Coronary artery (tissue), 2 donors: ENCODE data around the gene MAPKAPK2.
A peak's percentile ranks its signal among the peaks of the same experiment; 100 is the strongest.

Experiments used
- DNase-seq: peaks from one replicate; pipeline ENCODE4 v3.0.0-alpha.2; 2017; ENCODE audit warnings: low spot score
- H3K27ac ChIP-seq, 2 donors: fragments of 200-600 bp; sonication (generic); one replicate each; pipeline ENCODE4 v1.5.1; 2016 to 2019
- H3K4me3 ChIP-seq: fragments of 200-600 bp; sonication (generic); 2 replicates; pipeline ENCODE4 v1.5.1; 2016; ENCODE audit warnings: mild to moderate bottlenecking, moderate library complexity
- TF ChIP-seq, protein P1 (sequence below): fragments of 200-600 bp; sonication (generic); IDR thresholded peaks from one replicate; pipeline ENCODE4 v1.5.1; 2019; ENCODE audit warnings: antibody characterized with exemption

The MAPKAPK2 gene

DNA sequence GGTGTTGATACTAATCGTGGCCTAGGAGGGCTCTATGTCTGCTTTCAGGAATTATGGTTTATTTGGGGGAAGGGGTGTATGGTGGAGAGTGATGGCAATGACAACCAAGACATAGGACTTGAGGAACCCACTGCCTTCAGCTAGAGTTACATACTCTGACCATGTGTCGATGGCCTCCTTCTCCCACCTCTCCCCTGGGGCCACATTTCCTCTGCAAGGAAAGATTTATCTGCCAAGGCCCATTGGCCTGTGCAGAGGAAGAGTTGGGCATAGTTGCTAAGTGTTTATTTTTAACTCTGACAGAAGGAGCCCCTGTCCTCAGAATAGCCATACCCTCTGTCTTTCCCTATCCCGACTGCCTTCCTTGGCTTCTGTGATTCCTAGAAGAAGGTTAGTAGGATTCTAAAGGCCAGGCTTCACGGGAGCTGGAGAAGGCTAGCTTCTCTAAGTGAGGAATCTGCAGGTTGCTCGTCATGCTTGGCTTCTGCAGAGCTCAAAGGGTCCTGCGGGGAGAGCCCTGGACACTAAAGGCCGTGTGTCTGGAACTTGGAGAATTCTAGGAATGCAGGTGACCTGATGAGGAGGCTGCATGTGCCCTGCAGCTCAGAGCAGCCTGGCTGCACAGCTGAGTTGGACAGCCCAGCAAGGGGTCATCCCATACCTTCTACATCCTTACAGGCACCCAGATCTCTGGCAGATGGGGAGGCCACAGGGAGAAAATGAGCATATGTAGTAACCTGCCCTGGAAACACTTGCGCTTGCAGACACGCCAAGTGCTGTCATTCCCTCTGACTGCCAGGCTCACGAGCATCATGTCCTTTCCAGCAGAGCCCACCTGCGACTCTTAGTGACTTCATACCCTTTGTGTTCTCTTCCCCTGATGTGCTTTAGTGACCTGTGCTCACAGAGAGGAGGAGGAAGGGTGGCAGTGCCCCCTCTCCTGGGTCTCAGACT is 9.7 kb downstream of the MAPKAPK2 start:
- peak overlapping the region; percentile 52 for H3K4me3 ChIP-seq
- TF ChIP-seq, protein P1, sequence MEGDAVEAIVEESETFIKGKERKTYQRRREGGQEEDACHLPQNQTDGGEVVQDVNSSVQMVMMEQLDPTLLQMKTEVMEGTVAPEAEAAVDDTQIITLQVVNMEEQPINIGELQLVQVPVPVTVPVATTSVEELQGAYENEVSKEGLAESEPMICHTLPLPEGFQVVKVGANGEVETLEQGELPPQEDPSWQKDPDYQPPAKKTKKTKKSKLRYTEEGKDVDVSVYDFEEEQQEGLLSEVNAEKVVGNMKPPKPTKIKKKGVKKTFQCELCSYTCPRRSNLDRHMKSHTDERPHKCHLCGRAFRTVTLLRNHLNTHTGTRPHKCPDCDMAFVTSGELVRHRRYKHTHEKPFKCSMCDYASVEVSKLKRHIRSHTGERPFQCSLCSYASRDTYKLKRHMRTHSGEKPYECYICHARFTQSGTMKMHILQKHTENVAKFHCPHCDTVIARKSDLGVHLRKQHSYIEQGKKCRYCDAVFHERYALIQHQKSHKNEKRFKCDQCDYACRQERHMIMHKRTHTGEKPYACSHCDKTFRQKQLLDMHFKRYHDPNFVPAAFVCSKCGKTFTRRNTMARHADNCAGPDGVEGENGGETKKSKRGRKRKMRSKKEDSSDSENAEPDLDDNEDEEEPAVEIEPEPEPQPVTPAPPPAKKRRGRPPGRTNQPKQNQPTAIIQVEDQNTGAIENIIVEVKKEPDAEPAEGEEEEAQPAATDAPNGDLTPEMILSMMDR = no peak
- DNase-seq = no peak
- peak overlapping the region; percentile 87 to 91 for H3K27ac ChIP-seq

DNA sequence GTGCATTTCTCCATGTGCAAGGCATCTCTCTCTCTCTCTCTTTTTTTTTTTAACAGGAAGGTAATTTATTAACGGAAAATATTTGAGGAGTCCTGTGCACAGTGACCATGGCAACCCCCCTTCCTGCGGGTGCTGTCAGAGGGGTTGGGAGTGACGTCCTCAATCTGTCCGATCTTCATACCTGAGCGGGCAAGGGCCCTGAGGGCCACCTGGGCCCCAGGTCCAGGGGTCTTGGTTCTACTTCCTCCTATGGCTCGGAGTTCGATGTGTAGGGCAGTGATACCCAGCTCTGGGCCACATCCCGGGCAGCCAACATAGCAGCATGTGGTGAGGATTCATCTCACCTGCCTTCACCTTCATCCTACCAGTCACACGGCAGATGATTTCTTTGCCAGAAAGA is 11.0 kb downstream of the MAPKAPK2 start:
- H3K27ac ChIP-seq = no peak overlapping the region
- TF ChIP-seq, protein P1 = no peak

GRCh38 chr1:206696812-206697585 is 12.3 kb downstream of the MAPKAPK2 start:
- Histone ChIP-seq H3K27ac (no peak overlapping the region), H3K4me3 (no peak overlapping the region)
- DNase-seq = no peak
- TF ChIP-seq, protein P1 = no peak

More for the DNA sequence above, 11.0 kb downstream of the MAPKAPK2 start:
- no peak overlapping the region for H3K4me3 ChIP-seq
- DNase-seq = no peak

DNA sequence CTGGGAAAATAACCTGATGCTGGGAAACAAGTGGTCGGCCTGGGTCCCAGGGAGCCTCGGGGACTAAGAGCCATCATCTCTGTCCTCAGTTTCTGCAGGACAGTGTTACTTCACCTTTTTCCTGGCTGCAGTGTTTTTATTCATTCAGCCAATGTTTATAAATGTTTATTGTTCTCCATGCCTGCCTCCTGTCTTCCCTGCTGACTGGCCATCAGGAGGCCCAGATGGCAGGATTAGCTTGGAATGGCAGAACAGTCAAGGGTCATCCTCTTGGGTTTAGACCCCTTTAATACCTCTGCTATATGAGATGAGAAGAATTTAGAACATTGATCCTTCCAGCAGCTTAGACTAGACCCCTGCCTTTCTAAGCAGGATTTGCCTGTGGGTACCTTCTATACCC is 13.3 kb downstream of the MAPKAPK2 start:
- no peak for DNase-seq
- no peak overlapping the region for H3K27ac ChIP-seq
- H3K4me3 ChIP-seq = no peak overlapping the region
- TF ChIP-seq, protein P1 = no peak

DNA sequence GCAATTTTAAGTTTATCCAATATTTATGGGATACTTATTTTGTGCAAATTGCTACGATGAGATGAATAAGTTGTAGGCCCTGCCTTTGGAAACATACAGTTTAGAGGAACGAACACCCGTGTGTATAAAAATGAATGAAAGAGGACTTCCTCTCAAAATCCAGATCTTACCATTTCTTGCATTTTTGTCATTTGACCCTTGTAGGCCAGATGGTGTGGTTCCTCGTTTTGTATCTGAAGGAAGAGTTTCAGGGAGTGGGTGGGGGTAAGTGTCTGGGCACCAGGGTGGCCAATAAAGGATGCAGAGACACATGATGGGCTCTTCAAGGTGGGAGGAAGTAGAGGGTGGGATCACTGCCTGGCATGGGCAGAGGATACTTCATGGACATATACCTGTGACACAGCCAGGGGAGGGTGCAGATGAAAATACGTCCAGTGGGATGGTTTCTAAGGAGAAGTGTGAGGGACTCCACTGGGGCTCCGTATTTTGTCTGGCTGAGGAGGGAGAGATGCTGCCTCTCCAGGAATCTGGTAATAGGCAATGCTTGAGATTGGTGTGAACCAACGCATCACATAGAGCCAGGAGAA is 14.4 kb downstream of the MAPKAPK2 start:
- Histone ChIP-seq H3K4me3 (no peak overlapping the region), H3K27ac (peak overlapping the region in 1 of 2 donors; percentile 24)
- TF ChIP-seq, protein P1 = no peak
- DNase-seq = no peak

GRCh38 chr1:206699626-206700025 is 14.9 kb downstream of the MAPKAPK2 start:
- no peak for DNase-seq
- H3K4me3 ChIP-seq = no peak overlapping the region
- TF ChIP-seq, protein P1 = no peak
- peak overlapping the region in 1 of 2 donors; percentile 24 for H3K27ac ChIP-seq
